Measurements from ENCODE around the gene ZFP92. TPM values are rescaled to one million over a fixed set of nuclear protein-coding genes. Genes with fewer than 3 reads are reported as not detected.

ZFP92 gene
- total RNA-seq, 1 donor from 2014 or later: 4.5 TPM

DNA sequence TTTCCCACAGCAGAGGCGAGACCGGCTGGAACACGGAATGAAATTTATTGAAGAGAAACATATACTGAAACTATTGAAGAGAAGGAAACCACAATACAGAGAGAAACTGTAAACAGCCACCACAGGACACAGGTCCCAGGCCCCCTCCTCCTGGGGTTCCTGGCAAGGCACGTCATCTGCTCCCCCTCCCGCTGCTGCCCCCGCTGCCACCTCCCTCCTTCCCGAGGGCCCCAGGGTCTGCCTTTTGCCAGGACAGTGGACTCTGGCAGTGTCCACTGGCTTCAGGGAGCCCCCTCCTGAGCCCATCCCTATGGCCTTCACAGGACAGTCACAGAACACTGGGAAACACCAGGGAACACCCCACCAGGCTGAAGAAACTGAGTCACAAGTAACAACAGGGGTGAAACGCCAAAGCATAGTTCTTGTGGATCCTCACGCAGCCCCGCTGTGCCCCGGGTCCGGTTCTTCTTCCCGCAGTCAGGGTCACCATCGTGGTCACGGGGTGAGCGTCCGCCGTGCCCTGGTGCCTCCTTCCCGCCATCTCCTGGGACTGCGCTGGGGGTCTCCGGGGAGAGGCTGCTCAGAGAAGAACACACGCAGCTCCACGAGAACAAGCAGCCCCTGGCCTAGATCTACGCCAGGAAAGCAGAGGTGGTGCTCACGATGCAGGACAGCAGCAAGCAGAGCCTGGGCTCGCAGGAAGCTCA lies 15.5 kb upstream of the ZFP92 start:
- no peaks in the 10 kb centered on the region for H3K27me3 ChIP-seq (ENCODE audit: low read depth)
- intact Hi-C loops (cut with DNase I): no loop called here
- no peak for ATAC-seq
- no peak overlapping the region for H3K4me3 ChIP-seq
- TF ChIP-seq, protein P1, sequence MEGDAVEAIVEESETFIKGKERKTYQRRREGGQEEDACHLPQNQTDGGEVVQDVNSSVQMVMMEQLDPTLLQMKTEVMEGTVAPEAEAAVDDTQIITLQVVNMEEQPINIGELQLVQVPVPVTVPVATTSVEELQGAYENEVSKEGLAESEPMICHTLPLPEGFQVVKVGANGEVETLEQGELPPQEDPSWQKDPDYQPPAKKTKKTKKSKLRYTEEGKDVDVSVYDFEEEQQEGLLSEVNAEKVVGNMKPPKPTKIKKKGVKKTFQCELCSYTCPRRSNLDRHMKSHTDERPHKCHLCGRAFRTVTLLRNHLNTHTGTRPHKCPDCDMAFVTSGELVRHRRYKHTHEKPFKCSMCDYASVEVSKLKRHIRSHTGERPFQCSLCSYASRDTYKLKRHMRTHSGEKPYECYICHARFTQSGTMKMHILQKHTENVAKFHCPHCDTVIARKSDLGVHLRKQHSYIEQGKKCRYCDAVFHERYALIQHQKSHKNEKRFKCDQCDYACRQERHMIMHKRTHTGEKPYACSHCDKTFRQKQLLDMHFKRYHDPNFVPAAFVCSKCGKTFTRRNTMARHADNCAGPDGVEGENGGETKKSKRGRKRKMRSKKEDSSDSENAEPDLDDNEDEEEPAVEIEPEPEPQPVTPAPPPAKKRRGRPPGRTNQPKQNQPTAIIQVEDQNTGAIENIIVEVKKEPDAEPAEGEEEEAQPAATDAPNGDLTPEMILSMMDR (IDR thresholded peaks at IDR 0.05): no peak
- no peak overlapping the region for H3K27ac ChIP-seq
- H3K9me3 ChIP-seq: no peaks in the 10 kb centered on the region
- no peaks in the 10 kb centered on the region for H3K36me3 ChIP-seq
- no peak for DNase-seq
- H3K4me1 ChIP-seq: no peaks in the 10 kb centered on the region

DNA sequence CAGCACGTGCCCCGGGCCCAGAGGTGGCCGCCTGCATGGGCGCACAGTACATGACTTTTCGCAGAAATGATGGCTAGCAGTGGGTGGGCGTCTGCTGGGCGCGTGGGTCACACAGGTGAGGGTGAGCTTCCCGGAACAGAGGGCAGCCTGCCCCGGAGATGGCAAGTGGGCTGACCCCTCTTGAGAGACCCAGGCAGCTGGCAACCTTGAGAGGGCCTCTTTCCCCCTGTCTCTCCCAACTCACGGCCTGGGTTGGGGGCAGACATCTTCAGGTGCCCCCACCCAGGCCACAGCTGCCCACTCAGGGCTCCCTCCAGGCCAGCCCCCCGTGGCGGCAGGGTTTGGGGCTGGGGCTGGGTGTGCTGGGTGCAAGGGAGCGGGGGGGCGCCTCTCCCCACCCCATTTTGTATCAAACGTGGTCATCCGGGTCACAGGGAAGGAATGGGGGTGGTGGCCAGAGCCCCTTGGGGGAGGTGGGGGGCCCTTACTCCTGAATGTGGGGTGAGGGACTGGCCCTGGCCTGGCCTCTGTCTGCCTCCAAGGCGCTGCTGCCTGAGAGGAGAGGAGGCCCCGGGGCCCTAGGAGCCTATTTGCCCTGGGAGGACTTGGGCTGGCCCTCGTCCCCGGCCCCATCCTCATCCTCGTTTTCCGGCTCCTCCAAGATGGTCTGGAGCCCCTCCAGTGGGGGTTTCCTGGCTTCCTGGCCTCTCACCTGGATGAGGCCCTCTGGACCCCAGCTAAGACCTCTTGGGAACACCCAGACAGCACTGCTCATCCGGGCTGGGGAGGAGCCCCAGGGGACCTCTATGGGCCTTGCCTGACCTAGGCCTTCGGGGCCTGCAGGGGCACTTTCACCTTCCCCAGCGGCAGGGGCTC lies 14.7 kb upstream of the ZFP92 start:
- Histone ChIP-seq H3K9me3 (no peaks in the 10 kb centered on the region), H3K27ac (no peak overlapping the region), H3K4me3 (no peak overlapping the region), H3K4me1 (no peaks in the 10 kb centered on the region), H3K27me3 (ENCODE audit: low read depth) (no peaks in the 10 kb centered on the region), H3K36me3 (no peaks in the 10 kb centered on the region)
- ATAC-seq (no peak), DNase-seq (no peak)
- intact Hi-C loops (cut with DNase I): no loop called here
- TF ChIP-seq, protein P1 (IDR thresholded peaks at IDR 0.05): no peak

DNA sequence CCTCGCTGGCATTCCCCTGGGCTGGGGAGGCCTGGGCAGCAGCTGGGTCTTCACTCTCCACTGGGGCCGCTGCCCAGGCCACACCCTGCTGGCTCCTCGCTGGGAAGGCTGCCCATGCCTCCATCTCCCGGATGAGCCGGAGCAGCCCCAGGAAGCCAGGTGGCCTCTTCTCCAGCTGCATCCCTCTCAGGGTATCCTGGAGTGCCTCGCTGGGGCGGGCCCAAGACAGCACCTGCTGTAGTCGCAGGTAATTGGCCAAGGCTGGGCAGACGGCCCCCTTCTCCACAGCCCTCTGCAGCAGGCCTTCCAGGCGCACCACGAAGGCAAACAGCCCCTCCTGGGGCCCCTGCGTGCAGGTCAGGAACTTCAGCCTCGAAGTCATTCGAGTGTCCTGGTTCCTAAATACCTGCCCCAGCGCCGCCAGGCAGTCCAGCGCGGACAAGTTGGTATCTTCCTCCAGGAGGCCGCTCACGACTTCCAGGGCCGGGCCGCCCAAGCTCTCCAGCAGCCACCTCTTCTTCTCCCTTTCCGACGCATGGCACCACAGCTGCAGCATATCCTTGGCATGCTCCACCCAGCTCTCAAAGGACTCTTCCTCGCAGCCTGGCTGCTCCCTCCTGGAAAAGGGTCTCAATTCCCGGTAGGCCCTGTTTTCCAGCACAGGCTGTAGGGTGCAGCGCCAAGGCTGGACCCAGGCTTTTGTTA lies 13.9 kb upstream of the ZFP92 start:
- Histone ChIP-seq H3K4me1 (no peaks in the 10 kb centered on the region), H3K27ac (no peak overlapping the region), H3K36me3 (no peaks in the 10 kb centered on the region), H3K27me3 (ENCODE audit: low read depth) (no peaks in the 10 kb centered on the region), H3K9me3 (no peaks in the 10 kb centered on the region), H3K4me3 (no peak overlapping the region)
- DNase-seq (no peak), ATAC-seq (no peak)
- TF ChIP-seq, protein P1 (IDR thresholded peaks at IDR 0.05): no peak
- intact Hi-C loops (cut with DNase I): no loop called here

DNA sequence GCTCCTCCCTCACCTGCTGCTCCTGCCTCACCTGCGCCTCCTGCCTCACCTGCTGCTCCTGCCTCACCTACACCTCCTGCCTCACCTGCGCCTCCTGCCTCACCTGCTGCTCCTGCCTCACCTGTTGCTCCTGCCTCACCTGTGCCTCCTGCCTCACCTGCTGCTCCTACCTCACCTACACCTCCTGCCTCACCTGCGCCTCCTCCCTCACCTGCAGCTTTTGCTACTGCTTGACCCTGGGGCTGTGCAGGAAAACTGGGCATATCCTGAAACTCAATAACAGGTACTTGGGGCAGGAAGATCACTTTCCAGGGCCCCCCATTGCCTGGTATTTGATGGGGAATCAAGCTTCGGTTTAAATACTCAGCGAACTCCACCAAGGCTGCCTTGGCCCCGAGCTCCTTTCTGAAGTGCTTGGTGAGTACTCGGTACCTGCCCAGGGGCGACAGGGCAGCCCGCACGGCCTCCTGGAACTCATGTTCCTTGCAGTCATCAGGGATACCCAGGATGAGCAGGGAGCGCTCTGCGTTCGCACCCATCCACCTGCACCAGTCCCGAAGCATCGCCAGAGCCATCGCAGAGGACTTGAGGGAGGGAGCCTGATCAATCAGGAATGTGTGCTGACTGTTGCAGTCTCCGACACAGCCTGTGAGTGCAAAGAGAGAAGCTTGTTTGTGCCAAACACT lies 12.9 kb upstream of the ZFP92 start:
- Histone ChIP-seq H3K9me3 (no peaks in the 10 kb centered on the region), H3K4me1 (no peaks in the 10 kb centered on the region), H3K4me3 (no peak overlapping the region), H3K27me3 (ENCODE audit: low read depth) (no peaks in the 10 kb centered on the region), H3K27ac (no peak overlapping the region), H3K36me3 (no peaks in the 10 kb centered on the region)
- DNase-seq (no peak), ATAC-seq (no peak)
- intact Hi-C loops (cut with DNase I): no loop called here
- TF ChIP-seq, protein P1 (IDR thresholded peaks at IDR 0.05): no peak
